ENCODE data around the gene HHAT.

Gene HHAT

GRCh38 chr1:210565306-210565705 lies 236.6 kb downstream of the HHAT start:
- Histone ChIP-seq H3K27me3 (ENCODE audit: control insufficient read depth, insufficient read depth, low read length) (no peaks in the 10 kb centered on the region), H3K4me1 (ENCODE audit: control insufficient read depth, insufficient read depth, low read length) (no peaks in the 10 kb centered on the region), H3K36me3 (ENCODE audit: control insufficient read depth, insufficient read depth, low read length) (no peaks in the 10 kb centered on the region), H3K9ac (ENCODE audit: low read length) (no peak overlapping the region), H3K27ac (ENCODE audit: low read depth, low read length) (no peak overlapping the region), H3K4me3 (ENCODE audit: low read length) (no peak overlapping the region)

GRCh38 chr1:210568631-210569030 lies 239.9 kb downstream of the HHAT start:
- Histone ChIP-seq H3K36me3 (ENCODE audit: control insufficient read depth, insufficient read depth, low read length) (no peaks in the 10 kb centered on the region), H3K9ac (ENCODE audit: low read length) (no peak overlapping the region), H3K27ac (ENCODE audit: low read depth, low read length) (no peak overlapping the region), H3K4me1 (ENCODE audit: control insufficient read depth, insufficient read depth, low read length) (no peaks in the 10 kb centered on the region), H3K4me3 (ENCODE audit: low read length) (no peak overlapping the region), H3K27me3 (ENCODE audit: control insufficient read depth, insufficient read depth, low read length) (no peaks in the 10 kb centered on the region)

GRCh38 chr1:210570116-210570515 lies 241.4 kb downstream of the HHAT start:
- Histone ChIP-seq H3K36me3 (ENCODE audit: control insufficient read depth, insufficient read depth, low read length) (no peaks in the 10 kb centered on the region), H3K9ac (ENCODE audit: low read length) (no peak overlapping the region), H3K4me1 (ENCODE audit: control insufficient read depth, insufficient read depth, low read length) (no peaks in the 10 kb centered on the region), H3K27ac (ENCODE audit: low read depth, low read length) (no peak overlapping the region), H3K27me3 (ENCODE audit: control insufficient read depth, insufficient read depth, low read length) (no peaks in the 10 kb centered on the region), H3K4me3 (ENCODE audit: low read length) (no peak overlapping the region)

GRCh38 chr1:210571356-210572284 lies 242.9 kb downstream of the HHAT start:
- no peak overlapping the region for H3K27ac ChIP-seq (ENCODE audit: low read depth, low read length)
- H3K36me3 ChIP-seq (ENCODE audit: control insufficient read depth, insufficient read depth, low read length): no peaks in the 10 kb centered on the region
- no peaks in the 10 kb centered on the region for H3K4me1 ChIP-seq (ENCODE audit: control insufficient read depth, insufficient read depth, low read length)
- H3K9ac ChIP-seq (ENCODE audit: low read length): no peak overlapping the region
- H3K27me3 ChIP-seq (ENCODE audit: control insufficient read depth, insufficient read depth, low read length): no peaks in the 10 kb centered on the region
- H3K4me3 ChIP-seq (ENCODE audit: low read length): no peak overlapping the region

- no peaks in the 10 kb centered on the region for H3K27me3 ChIP-seq (ENCODE audit: control insufficient read depth, insufficient read depth, low read length)
- H3K27ac ChIP-seq (ENCODE audit: low read depth, low read length): no peak overlapping the region
- no peaks in the 10 kb centered on the region for H3K4me1 ChIP-seq (ENCODE audit: control insufficient read depth, insufficient read depth, low read length)
- no peak overlapping the region for H3K9ac ChIP-seq (ENCODE audit: low read length)
- no peak overlapping the region for H3K4me3 ChIP-seq (ENCODE audit: low read length)
- H3K36me3 ChIP-seq (ENCODE audit: control insufficient read depth, insufficient read depth, low read length): no peaks in the 10 kb centered on the region
Observed at GRCh38 chr1:210573141-210573540, 244.4 kb downstream of the HHAT start.

- no peak overlapping the region for H3K27ac ChIP-seq (ENCODE audit: low read depth, low read length)
- no peaks in the 10 kb centered on the region for H3K36me3 ChIP-seq (ENCODE audit: control insufficient read depth, insufficient read depth, low read length)
- H3K4me3 ChIP-seq (ENCODE audit: low read length): no peak overlapping the region
- no peaks in the 10 kb centered on the region for H3K27me3 ChIP-seq (ENCODE audit: control insufficient read depth, insufficient read depth, low read length)
- no peaks in the 10 kb centered on the region for H3K4me1 ChIP-seq (ENCODE audit: control insufficient read depth, insufficient read depth, low read length)
- no peak overlapping the region for H3K9ac ChIP-seq (ENCODE audit: low read length)
Observed at GRCh38 chr1:210582205-210582970, 253.7 kb downstream of the HHAT start.

- Histone ChIP-seq H3K27ac (ENCODE audit: low read depth, low read length) (no peak overlapping the region), H3K4me1 (ENCODE audit: control insufficient read depth, insufficient read depth, low read length) (no peaks in the 10 kb centered on the region), H3K4me3 (ENCODE audit: low read length) (no peak overlapping the region), H3K27me3 (ENCODE audit: control insufficient read depth, insufficient read depth, low read length) (no peaks in the 10 kb centered on the region), H3K36me3 (ENCODE audit: control insufficient read depth, insufficient read depth, low read length) (no peaks in the 10 kb centered on the region), H3K9ac (ENCODE audit: low read length) (no peak overlapping the region)
Observed at GRCh38 chr1:210584439-210585113, 255.9 kb downstream of the HHAT start.

GRCh38 chr1:210586771-210587170 lies 258.1 kb downstream of the HHAT start:
- Histone ChIP-seq H3K27me3 (ENCODE audit: control insufficient read depth, insufficient read depth, low read length) (no peaks in the 10 kb centered on the region), H3K27ac (ENCODE audit: low read depth, low read length) (no peak overlapping the region), H3K9ac (ENCODE audit: low read length) (no peak overlapping the region), H3K4me1 (ENCODE audit: control insufficient read depth, insufficient read depth, low read length) (no peaks in the 10 kb centered on the region), H3K36me3 (ENCODE audit: control insufficient read depth, insufficient read depth, low read length) (no peaks in the 10 kb centered on the region), H3K4me3 (ENCODE audit: low read length) (no peak overlapping the region)

GRCh38 chr1:210587566-210587965 lies 258.9 kb downstream of the HHAT start:
- Histone ChIP-seq H3K27me3 (ENCODE audit: control insufficient read depth, insufficient read depth, low read length) (no peaks in the 10 kb centered on the region), H3K9ac (ENCODE audit: low read length) (no peak overlapping the region), H3K4me3 (ENCODE audit: low read length) (no peak overlapping the region), H3K4me1 (ENCODE audit: control insufficient read depth, insufficient read depth, low read length) (no peaks in the 10 kb centered on the region), H3K36me3 (ENCODE audit: control insufficient read depth, insufficient read depth, low read length) (no peaks in the 10 kb centered on the region), H3K27ac (ENCODE audit: low read depth, low read length) (no peak overlapping the region)

- no peaks in the 10 kb centered on the region for H3K27me3 ChIP-seq (ENCODE audit: control insufficient read depth, insufficient read depth, low read length)
- H3K36me3 ChIP-seq (ENCODE audit: control insufficient read depth, insufficient read depth, low read length): no peaks in the 10 kb centered on the region
- H3K9ac ChIP-seq (ENCODE audit: low read length): no peak overlapping the region
- H3K4me3 ChIP-seq (ENCODE audit: low read length): no peak overlapping the region
- H3K4me1 ChIP-seq (ENCODE audit: control insufficient read depth, insufficient read depth, low read length): no peaks in the 10 kb centered on the region
- H3K27ac ChIP-seq (ENCODE audit: low read depth, low read length): no peak overlapping the region
Observed at GRCh38 chr1:210588357-210588756, 259.7 kb downstream of the HHAT start.

GRCh38 chr1:210588946-210589345 lies 260.2 kb downstream of the HHAT start:
- Histone ChIP-seq H3K27ac (ENCODE audit: low read depth, low read length) (no peak overlapping the region), H3K27me3 (ENCODE audit: control insufficient read depth, insufficient read depth, low read length) (no peaks in the 10 kb centered on the region), H3K4me3 (ENCODE audit: low read length) (no peak overlapping the region), H3K9ac (ENCODE audit: low read length) (no peak overlapping the region), H3K36me3 (ENCODE audit: control insufficient read depth, insufficient read depth, low read length) (no peaks in the 10 kb centered on the region), H3K4me1 (ENCODE audit: control insufficient read depth, insufficient read depth, low read length) (no peaks in the 10 kb centered on the region)

GRCh38 chr1:210591214-210591613 lies 262.5 kb downstream of the HHAT start:
- Histone ChIP-seq H3K27ac (ENCODE audit: low read depth, low read length) (no peak overlapping the region), H3K9ac (ENCODE audit: low read length) (no peak overlapping the region), H3K4me3 (ENCODE audit: low read length) (no peak overlapping the region), H3K4me1 (ENCODE audit: control insufficient read depth, insufficient read depth, low read length) (no peaks in the 10 kb centered on the region), H3K27me3 (ENCODE audit: control insufficient read depth, insufficient read depth, low read length) (no peaks in the 10 kb centered on the region), H3K36me3 (ENCODE audit: control insufficient read depth, insufficient read depth, low read length) (no peaks in the 10 kb centered on the region)

Data from rectal smooth muscle tissue (tissue), 1 donor.